OCI-LY7 (cell line): Measurements from ENCODE around the gene ZNF469. TPM values are rescaled to one million over a fixed set of nuclear protein-coding genes. Genes with fewer than 3 reads are reported as not detected.

ENCODE experiments used
- BruUV-seq: library from RNA; stranded (reverse); fragments of 400-500 nt; replicated peaks from 2 replicates; lab custom pipeline; 2021; lab: Mats Ljungman, UMichigan
- CTCF ChIA-PET: fragments of 300-600 bp; sonication (Branson Sonifier 250); formaldehyde crosslinking; loops from one replicate; lab custom pipeline; 2022; ENCODE audit warnings: antibody characterized with exemption; ENCODE audit not compliant: unreplicated experiment; lab: Charles Lee
- POLR2A ChIA-PET: fragments of 300-600 bp; sonication (Branson Sonifier 250); formaldehyde crosslinking; loops from one replicate; lab custom pipeline; 2022; ENCODE audit warnings: antibody characterized with exemption; lab: Charles Lee
- DNase-seq: peaks from one replicate; pipeline ENCODE4 v3.0.0-alpha.2; 2015; ENCODE audit warnings: low spot score
- H2AFZ ChIP-seq: fragments of 200-600 bp; sonication (generic), shearing (Covaris generic); 2 replicates; pipeline ENCODE4 v1.6.1; 2014; ENCODE audit warnings: mild to moderate bottlenecking, antibody characterized with exemption, low read length, moderate library complexity
- H3K27ac ChIP-seq: fragments of 200-600 bp; sonication (generic); 2 replicates; pipeline ENCODE4 v1.5.1; 2014; ENCODE audit warnings: mixed run types, low read depth, mild to moderate bottlenecking, moderate library complexity, low read length, inconsistent platforms; ENCODE audit not compliant: poor library complexity, severe bottlenecking
- H3K36me3 ChIP-seq: fragments of 200-600 bp; sonication (generic); 2 replicates; pipeline ENCODE4 v1.6.1; 2014; ENCODE audit warnings: mild to moderate bottlenecking, antibody characterized with exemption, low read length, moderate library complexity, mixed read lengths; ENCODE audit not compliant: insufficient read depth
- H3K4me1 ChIP-seq: fragments of 200-600 bp; sonication (generic); 2 replicates; pipeline ENCODE4 v1.5.1; 2014; ENCODE audit warnings: mild to moderate bottlenecking, low read length; ENCODE audit not compliant: insufficient read depth, poor library complexity, severe bottlenecking
- H3K4me2 ChIP-seq: fragments of 200-600 bp; sonication (generic); 2 replicates; pipeline ENCODE4 v1.6.1; 2014; ENCODE audit warnings: mild to moderate bottlenecking, low read length
- H3K4me3 ChIP-seq: fragments of 200-600 bp; sonication (generic); 2 replicates; pipeline ENCODE4 v1.5.1; 2014; ENCODE audit warnings: mild to moderate bottlenecking, low read depth, low read length; ENCODE audit not compliant: poor library complexity, severe bottlenecking
- H3K79me2 ChIP-seq: fragments of 200-600 bp; sonication (generic); 2 replicates; pipeline ENCODE4 v1.6.1; 2016; ENCODE audit warnings: low read depth, mild to moderate bottlenecking, low read length, moderate library complexity, mixed read lengths; ENCODE audit not compliant: insufficient read depth
- H3K9me2 ChIP-seq: fragments of 200-600 bp; sonication (generic); 2 replicates; pipeline ENCODE4 v1.6.1; 2016; ENCODE audit warnings: mild to moderate bottlenecking, low read length, mixed read lengths; ENCODE audit not compliant: insufficient read depth
- H3K9me3 ChIP-seq: fragments of 200-600 bp; sonication (generic); 2 replicates; pipeline ENCODE4 v1.6.1; 2014; ENCODE audit warnings: mild to moderate bottlenecking, mixed run types, low read length, mixed read lengths
- H4K20me1 ChIP-seq: fragments of 200-600 bp; sonication (generic); 2 replicates; pipeline ENCODE4 v1.6.1; 2014; ENCODE audit warnings: mild to moderate bottlenecking, antibody characterized with exemption, low read length, moderate library complexity, mixed read lengths; ENCODE audit not compliant: insufficient read depth
- EZH2phosphoT487 ChIP-seq: fragments of 200-600 bp; sonication (generic); IDR thresholded peaks from 2 replicates; pipeline ENCODE4 v1.6.1; 2018; ENCODE audit warnings: low read depth, borderline replicate concordance, mild to moderate bottlenecking, mixed run types, antibody characterized with exemption, low read length, moderate library complexity, mixed read lengths
- intact Hi-C: fragments of 100-400 bp; cut with micrococcal nuclease; formaldehyde crosslinking; loops from one replicate; pipeline ENCODE4 v1.10.0; 2022; ENCODE audit not compliant: unreplicated experiment
- total RNA-seq, 2 experiments: library from RNA; depleted of rRNA in 1 of 2; stranded (reverse); fragments of >200 nt in 1 of 2; shearing (Covaris generic) in 1 of 2; gene quantifications; 2 replicates each; pipeline ENCODE4 v1.2.3, GENCODE V29; 2014 to 2022
- TF ChIP-seq, protein P1 (sequence below): fragments of 200-600 bp; sonication (generic); conservative IDR thresholded peaks from 2 replicates; pipeline ENCODE4 v1.5.1; 2014; ENCODE audit warnings: mild to moderate bottlenecking, antibody characterized with exemption, low read length, moderate library complexity, mixed read lengths

The ZNF469 gene
- total RNA-seq, 2 experiments from 2014 or later: under 0.01 TPM; not detected in 1

DNA sequence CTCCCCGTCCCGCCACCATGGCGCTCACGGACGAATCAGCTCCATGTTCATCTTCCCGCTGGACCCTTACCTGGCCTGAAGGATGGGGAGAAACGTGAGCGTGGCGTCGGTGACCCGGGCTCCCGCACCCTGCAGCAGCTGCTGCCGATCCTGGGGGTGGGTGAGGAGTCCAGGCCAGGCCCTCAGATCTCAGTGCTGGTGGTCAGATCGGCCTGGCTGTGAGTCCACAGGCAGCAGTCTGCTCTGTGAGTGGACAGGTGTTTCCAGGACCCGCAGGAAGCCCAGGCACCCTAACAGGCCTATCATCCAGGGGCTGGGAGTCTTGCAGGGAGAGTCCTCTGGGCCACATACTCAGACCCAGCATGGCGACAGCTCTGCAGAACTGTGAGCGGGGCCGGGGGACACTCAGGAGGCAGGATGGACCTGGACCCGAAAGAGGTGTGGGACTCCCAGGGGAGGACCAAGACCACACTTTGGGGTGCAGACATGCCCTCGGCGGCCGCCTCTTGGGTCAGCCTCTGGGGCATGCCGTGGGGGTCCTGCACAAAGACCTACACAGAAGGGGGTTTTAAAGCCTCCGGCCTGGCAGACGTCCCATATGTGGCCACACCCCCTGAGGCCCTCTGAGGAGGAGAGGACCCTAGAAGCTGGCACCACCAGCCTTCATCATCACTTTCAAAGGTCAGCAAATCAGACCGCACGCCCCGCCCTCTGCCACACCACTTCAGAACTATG, 27.2 kb upstream of the ZNF469 start:
- ChIA-PET CTCF (no interaction called here), POLR2A (no interaction called here)
- Histone ChIP-seq H4K20me1 (no peaks in the 10 kb centered on the region), H3K4me3 (no peak overlapping the region), H2AFZ (no peak overlapping the region), H3K9me2 (no peaks in the 10 kb centered on the region), H3K4me2 (no peak overlapping the region), H3K27ac (no peak overlapping the region), H3K79me2 (no peaks in the 10 kb centered on the region), H3K36me3 (no peaks in the 10 kb centered on the region), H3K9me3 (no peaks in the 10 kb centered on the region), H3K4me1 (peaks cover 2% of the 10 kb centered on the region)
- BruUV-seq: no TSS peak
- DNase-seq: no peak
- TF ChIP-seq, protein P1, sequence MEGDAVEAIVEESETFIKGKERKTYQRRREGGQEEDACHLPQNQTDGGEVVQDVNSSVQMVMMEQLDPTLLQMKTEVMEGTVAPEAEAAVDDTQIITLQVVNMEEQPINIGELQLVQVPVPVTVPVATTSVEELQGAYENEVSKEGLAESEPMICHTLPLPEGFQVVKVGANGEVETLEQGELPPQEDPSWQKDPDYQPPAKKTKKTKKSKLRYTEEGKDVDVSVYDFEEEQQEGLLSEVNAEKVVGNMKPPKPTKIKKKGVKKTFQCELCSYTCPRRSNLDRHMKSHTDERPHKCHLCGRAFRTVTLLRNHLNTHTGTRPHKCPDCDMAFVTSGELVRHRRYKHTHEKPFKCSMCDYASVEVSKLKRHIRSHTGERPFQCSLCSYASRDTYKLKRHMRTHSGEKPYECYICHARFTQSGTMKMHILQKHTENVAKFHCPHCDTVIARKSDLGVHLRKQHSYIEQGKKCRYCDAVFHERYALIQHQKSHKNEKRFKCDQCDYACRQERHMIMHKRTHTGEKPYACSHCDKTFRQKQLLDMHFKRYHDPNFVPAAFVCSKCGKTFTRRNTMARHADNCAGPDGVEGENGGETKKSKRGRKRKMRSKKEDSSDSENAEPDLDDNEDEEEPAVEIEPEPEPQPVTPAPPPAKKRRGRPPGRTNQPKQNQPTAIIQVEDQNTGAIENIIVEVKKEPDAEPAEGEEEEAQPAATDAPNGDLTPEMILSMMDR: no peak
- no peak for TF ChIP-seq EZH2phosphoT487
- intact Hi-C loops: no loop called here

DNA sequence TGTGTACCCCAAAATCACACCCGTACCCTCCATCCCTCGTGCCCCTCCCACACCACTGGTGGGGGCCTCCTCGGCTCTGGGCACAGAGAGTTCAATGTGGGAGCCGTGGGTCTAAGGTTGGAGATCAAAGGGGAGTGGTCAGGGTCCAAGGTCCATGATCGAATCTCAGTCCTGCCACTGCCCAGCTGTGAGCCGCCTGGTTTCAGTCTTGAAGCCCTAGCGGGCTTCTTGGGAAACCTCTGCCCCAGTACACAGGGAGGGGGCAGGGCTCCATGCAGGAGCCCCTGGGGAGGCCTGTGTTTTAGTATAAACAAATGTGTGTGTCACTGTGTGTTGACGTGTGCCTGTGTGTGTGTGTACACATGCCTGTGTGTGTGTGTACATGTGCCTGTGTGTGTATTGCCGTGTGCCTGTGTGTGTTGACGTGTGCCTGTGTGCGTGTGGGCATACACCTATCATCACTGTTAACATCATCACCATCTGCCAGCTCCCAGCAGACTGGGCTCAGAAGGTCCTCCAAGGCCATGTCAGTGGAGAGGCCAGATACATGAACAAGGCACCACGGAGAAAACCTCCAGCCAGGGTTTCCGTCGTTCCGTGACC, 26.5 kb upstream of the ZNF469 start:
- H3K9me2 ChIP-seq: no peaks in the 10 kb centered on the region
- intact Hi-C loops: no loop called here
- H4K20me1 ChIP-seq: no peaks in the 10 kb centered on the region
- no peaks in the 10 kb centered on the region for H3K9me3 ChIP-seq
- BruUV-seq: no TSS peak
- no peaks in the 10 kb centered on the region for H3K36me3 ChIP-seq
- H3K4me3 ChIP-seq: no peak overlapping the region
- peaks cover 2% of the 10 kb centered on the region for H3K4me1 ChIP-seq
- CTCF ChIA-PET: no interaction called here
- H3K79me2 ChIP-seq: no peaks in the 10 kb centered on the region
- no peak overlapping the region for H3K4me2 ChIP-seq
- DNase-seq: no peak
- TF ChIP-seq EZH2phosphoT487: no peak
- TF ChIP-seq, protein P1: no peak
- POLR2A ChIA-PET: no interaction called here
- H2AFZ ChIP-seq: no peak overlapping the region
- H3K27ac ChIP-seq: no peak overlapping the region

DNA sequence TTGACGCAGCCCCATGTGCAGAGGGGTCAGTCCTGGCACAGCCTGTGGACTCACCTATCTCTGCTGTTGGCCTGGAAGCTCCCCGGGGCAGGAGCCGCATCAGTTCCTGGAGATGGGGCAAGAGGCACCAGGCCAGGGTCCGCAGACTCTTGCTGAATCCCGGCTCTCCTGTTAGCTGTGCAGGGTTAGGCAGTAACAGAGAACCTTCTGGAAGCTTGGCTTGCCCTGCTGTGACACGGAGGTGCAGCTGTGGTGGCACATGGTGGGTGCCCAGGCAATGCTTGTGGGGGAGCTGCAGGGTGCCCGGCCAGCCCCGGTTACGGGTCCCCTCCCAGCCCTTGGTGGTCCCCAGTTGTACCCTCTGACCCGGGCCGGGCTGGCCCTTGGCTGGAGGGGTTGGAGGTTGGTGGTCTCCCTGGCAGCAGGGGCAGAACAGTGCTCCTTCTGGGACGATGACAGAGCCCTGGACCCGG, 26.0 kb upstream of the ZNF469 start:
- ChIA-PET POLR2A (no interaction called here), CTCF (no interaction called here)
- BruUV-seq: no TSS peak
- no peaks in the 10 kb centered on the region for H3K36me3 ChIP-seq
- no peak overlapping the region for H2AFZ ChIP-seq
- no peak for TF ChIP-seq EZH2phosphoT487
- TF ChIP-seq, protein P1: no peak
- no peak for DNase-seq
- intact Hi-C loops: no loop called here
- H3K9me2 ChIP-seq: no peaks in the 10 kb centered on the region
- H3K79me2 ChIP-seq: no peaks in the 10 kb centered on the region
- H3K4me1 ChIP-seq: peaks cover 2% of the 10 kb centered on the region
- H3K27ac ChIP-seq: no peak overlapping the region
- no peaks in the 10 kb centered on the region for H3K9me3 ChIP-seq
- no peaks in the 10 kb centered on the region for H4K20me1 ChIP-seq
- no peak overlapping the region for H3K4me2 ChIP-seq
- H3K4me3 ChIP-seq: no peak overlapping the region
